GM18520 (cell line): ENCODE measurements around the gene SPRN.
"Not testable (repeated sequence)": the region's sequence is repeated elsewhere in the genome, so short reads cannot be mapped to it uniquely, and the experiment has no call there.

ENCODE experiments used
- ATAC-seq: cut with Tn5 transposase; IDR thresholded peaks from one replicate; pipeline ENCODE4 v1.9.1; 2021; ENCODE audit not compliant: unreplicated experiment

SPRN gene

GRCh38 chr10:133388973-133389818 lies 35.2 kb downstream of the SPRN start:
- peak; percentile 69 for ATAC-seq

GRCh38 chr10:133388236-133388972 lies 36.0 kb downstream of the SPRN start:
- no peak for ATAC-seq

DNA sequence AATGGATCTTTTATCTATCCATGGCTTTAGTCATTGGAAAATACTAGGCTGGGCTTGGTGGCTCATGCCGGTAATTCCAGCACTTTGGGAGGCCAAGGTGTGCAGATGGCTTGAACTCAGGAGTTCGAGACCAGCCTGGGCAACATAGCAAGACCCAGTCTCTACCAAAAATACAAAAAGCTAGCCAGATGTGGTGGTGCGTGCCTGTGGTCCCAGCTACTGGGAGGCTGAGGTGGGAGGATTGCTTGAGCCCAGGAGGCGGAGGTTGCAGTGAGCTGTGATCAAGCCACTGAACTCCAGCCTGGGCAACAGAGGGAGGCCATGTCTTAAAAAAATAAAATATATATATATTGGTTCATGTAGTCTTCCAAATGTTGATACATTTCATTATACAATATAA lies 37.5 kb downstream of the SPRN start:
- ATAC-seq = not testable (repeated sequence)

- no peak for ATAC-seq
These were observed 39.2 kb downstream of the SPRN start for GRCh38 chr10:133385214-133385613.

DNA sequence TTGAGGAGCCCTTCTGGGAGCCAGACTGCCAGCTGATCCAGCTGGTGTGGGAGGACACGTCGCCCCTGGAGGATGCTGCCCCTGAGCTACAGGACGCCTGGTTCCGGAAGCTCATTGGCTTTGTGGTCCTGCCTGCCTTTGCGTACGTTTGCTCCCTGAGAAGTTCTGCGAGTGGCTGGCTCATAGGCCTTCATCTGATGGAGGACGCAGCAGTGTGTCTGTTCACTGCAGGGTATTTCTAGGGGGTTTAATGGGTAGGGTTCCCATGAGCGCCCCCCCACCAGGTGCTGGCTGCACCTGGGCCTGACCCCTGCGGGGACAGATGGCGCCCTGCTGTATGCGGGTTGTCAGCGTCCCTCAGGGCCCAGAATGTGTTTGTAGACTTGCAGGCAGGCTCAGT lies 40.4 kb downstream of the SPRN start:
- no peak for ATAC-seq

- ATAC-seq = no peak
These were observed 40.9 kb downstream of the SPRN start for GRCh38 chr10:133383551-133383950.

GRCh38 chr10:133381036-133381435 lies 43.4 kb downstream of the SPRN start:
- ATAC-seq = no peak

- peak; percentile 6 for ATAC-seq
These were observed 44.4 kb downstream of the SPRN start for GRCh38 chr10:133379801-133380666.

DNA sequence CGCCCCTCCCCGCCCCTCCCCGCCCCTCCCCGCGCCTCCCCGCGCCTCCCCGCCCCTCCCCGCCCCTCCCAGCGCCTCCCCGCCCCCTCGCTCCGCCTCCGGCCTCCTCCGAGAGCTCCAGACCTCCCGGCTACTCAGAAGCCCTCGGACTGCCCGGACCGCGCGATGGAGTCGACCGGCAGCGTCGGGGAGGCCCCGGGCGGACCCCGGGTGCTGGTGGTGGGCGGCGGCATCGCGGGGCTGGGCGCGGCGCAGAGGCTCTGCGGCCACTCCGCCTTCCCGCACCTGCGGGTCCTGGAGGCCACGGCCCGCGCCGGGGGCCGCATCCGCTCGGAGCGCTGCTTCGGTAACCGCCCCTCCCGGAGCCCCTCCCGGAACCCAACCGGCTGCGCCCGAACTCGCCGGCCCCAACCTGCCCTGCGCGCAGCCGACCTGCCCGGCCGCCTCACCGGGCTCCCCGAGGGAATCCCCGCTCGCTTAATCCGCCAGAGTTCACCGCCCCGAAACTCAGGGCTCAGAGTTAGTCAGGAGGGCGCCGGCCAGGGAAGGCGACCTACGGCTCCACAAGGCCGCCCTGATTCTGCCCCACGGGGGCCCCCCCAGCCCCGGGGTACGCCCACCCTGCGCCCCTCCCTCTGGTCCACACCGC lies 45.1 kb downstream of the SPRN start, which contains the start of gene PAOX:
Gene PAOX (plus strand): TSS at position 111 of the 649 bp plus-strand sequence. CDS start 55 bp downstream, at position 166.
- peak; percentile 46 for ATAC-seq

DNA sequence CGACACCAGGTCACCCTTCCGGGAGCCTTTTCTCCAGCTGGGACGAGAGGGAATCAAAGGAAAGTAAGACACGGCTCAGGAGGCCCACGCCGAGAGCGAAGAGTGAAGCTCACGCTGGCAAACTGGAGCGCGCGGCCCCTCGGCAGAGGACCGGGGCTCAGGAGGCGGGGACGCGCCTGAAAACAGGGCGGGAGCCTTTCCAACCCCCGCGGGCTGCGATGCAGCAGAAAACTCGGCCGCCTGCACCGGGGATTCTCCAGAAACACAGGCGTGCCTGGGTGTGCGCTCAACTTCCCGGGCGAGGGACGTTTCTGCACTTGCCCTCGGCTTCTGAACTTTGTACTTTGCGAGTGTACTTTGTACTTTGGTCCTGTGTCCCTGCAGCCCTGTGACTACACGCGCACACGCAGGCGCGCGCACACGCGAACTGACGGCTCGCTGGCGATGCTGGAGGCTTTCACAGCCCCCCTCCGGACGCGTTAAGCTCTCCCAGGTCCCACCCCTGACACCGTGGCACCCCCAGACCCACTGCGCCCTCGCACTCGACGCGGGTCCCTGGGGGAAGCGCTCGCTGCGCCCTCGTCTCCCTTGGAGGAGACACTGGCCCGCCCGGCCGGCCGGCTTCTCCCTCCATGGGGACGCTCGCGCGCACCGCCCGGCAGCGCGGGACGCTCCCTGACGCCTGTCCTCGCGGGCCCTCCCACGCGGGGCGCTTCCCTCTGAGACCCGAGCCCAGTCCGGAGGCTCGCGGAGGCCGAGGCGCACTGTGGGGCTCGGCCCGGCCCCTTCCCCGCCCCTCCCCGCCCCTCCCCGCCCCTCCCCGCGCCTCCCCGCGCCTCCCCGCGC lies 46.0 kb downstream of the SPRN start:
- ATAC-seq = peak; percentile 32

GRCh38 chr10:133377818-133378250 lies 46.6 kb downstream of the SPRN start:
- no peak for ATAC-seq

GRCh38 chr10:133377025-133377817 lies 47.2 kb downstream of the SPRN start:
- ATAC-seq = no peak

DNA sequence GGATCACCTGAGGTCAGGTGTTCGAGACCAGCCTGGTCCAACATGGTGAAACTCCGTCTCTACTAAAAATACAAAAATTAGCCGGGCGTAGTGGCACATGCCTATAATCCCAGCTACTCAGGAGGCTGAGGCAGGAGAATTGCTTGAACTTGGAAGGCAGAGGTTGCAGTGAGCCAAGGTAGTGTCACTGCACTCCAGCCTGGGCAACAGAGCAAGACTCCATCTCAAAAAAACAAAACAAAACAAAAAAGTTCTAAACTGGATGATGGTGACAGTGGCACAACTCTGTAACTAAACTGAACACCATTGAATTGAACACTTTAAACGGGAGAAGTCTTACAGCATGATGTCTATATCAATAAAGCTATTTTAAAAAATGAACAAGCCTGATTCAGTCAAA lies 48.2 kb downstream of the SPRN start:
- not testable (repeated sequence) for ATAC-seq

GRCh38 chr10:133375357-133376115 lies 48.9 kb downstream of the SPRN start:
- no peak for ATAC-seq

DNA sequence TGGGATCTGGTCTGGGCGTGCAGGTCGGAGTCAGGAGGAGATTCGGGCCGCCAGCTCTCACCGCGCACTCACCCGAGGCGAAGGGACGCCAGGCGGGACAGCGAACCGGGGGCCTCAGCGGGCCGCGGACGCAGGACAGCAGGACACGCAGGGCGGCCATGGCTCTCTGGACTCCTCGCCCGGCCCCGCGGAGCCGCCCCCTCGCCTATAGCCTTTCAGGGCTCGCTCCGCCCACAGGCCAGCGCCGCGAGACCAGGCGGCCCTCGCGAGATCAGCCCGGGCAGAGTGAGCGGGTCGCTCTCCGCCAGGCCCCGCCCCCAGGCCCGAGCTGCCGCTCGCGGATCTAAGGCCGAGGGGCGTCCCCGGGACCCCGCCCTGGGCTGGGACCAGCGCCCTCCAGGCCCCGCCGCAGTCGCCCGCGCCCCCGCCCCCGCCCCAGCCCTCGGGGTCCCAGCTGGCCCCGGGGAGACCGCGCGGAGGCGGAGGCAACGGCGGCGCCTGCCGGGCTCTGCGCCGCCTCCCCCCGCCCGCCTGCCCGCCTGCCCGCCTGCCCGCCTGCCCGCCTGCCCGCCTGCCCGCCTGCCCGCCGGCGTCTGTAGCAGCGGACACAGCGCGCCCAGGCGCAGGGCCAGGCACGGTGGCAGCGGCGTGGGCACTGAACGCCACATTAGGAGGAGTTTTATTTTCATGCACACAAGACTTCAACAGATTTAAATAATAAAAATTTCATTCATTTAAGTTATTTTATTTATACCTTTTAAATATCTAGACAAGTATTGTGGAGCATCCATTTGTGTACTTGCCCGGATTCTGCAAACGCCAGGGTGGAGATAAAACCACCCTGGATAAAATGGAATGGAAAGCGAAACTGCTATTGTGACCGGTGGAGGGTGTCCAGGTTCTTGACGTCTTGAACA lies 51.0 kb downstream of the SPRN start, which contains the start of gene ECHS1:
Gene ECHS1 (minus strand): TSS at position 181 of the 917 bp plus-strand sequence. CDS start 21 bp downstream, at position 160.
- peak; percentile 93 for ATAC-seq

GRCh38 chr10:133372507-133372906 lies 51.9 kb downstream of the SPRN start:
- no peak for ATAC-seq
